HG03039 (cell line): ENCODE data around the gene SOX21.
"Not testable (repeated sequence)": the region's sequence is repeated elsewhere in the genome, so short reads cannot be mapped to it uniquely, and the experiment has no call there.

Experiments used
- ATAC-seq: cut with Tn5 transposase; IDR thresholded peaks from one replicate; pipeline ENCODE4 v1.9.1; 2021; ENCODE audit warnings: mild to moderate bottlenecking, moderate library complexity; ENCODE audit not compliant: unreplicated experiment

The SOX21 gene

DNA sequence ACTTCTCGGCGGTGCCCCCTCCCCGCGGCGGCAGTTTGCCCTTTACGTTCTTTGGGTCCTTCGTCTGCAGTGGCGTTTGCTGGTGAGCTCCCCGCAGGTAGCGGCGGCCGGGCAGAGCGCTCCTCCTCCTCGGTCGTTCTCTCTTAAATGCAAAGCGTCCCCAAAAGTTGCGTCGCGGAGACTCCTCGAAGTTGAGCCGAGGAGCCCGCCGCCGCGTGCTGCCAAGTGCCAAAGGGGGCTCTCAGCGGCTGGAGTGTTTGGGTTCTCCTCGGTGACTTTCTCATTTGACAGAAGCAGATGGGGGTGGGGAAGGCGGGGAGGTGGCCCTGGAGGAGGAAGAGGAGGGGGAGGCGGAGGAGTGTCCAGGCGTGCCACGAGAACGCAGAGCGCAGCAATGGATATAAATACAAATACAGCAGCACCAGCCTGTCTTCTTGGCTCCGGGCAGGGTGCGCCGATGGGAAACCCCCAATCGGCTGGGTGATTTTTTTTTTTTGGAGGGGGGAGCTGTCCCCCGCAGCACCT, at the start of gene SOX21:
Gene SOX21 (minus strand): TSS at position 259 of the 525 bp plus-strand sequence. CDS start 496 bp downstream, outside the sequence.
- ATAC-seq: no peak

GRCh38 chr13:94761407-94761806, 49.1 kb upstream of the SOX21 start:
- ATAC-seq: no peak

DNA sequence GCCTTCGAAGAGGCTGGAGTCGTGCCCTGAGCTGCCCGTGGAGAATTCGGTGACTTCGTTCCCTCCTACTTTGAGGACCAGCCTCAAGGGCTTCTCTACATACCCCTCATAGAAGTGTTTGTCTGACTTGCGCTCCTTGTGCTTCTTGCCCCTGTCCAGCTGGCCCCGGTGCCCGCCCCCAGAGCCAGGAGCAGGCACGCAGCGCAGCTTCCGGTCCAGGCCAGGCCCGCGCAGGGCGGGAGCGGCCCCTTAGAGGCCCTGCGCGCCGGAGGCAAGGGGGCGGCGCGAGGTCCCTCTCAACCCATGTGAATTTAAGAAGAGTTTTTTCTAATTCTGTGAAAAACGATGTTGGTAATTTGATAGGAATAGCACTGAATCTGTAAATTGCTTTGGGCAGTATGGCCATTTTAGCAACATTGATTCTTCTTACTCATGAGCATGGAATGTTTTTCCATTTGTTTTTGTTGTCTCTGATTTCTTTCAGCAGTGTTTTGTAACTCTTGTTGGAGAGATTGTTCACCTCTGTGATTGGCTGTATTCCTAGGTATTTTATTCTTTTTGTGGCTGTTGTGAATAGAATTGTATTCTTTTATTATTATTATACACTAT, 46.9 kb upstream of the SOX21 start:
- ATAC-seq: no peak

- no peak for ATAC-seq
Observed at GRCh38 chr13:94758436-94758960, 46.2 kb upstream of the SOX21 start.

DNA sequence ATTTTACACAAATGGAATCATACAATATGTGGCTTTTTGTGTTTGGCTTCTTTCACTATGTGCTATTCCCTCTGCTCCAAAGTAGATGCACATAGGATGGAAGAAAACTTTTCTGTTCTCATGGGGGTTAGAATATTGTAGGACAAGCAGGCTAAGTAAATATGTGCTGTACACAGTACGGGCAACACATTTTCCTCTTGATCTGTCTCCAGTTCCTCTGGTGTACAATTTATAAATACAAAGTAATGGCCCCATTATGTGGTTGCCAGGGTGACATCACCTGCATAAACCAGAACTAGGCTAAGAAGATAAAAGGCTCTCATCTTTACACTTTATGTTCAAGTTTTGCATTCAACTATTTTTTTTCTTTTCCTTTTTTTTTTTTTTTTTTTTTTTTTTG, 41.0 kb upstream of the SOX21 start:
- no peak for ATAC-seq

- ATAC-seq: no peak
Observed at GRCh38 chr13:94749162-94749561, 36.8 kb upstream of the SOX21 start.

DNA sequence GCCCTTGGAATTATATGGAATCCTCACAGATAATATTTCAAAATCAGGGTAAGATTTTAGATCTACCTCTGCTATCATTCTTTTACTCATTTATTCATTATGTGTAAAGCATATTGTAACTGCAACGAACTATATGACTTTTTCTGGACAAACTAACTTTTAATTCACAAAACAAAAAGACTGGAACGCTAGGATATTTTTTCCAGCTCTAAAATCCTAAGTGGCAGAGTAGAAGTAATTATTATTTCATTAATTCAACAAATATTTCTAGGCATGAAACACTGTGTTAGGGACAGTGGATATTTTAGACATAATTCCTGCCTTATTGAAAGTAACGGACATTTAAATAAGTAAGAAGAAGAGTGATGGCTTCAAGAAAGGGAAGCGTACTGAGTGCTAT, 26.9 kb upstream of the SOX21 start:
- no peak for ATAC-seq

DNA sequence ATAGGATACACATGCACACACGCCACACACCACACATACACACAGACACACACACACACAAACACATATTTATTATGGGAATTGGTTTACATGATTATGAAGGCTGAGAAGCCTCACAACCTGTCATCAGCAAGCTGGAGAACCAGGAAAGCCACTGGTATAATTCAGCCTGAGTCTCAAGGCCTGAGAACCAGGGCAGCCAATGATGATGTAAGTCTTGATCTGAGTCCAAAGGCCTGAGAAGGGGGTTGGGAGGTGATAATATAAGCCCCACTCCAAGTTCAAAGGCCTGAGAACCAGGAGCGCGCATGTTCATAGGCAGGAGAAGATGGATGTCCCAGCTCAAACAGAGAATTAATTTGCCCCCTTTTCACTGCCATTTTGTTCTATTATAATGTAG, 18.7 kb upstream of the SOX21 start:
- ATAC-seq: no peak

DNA sequence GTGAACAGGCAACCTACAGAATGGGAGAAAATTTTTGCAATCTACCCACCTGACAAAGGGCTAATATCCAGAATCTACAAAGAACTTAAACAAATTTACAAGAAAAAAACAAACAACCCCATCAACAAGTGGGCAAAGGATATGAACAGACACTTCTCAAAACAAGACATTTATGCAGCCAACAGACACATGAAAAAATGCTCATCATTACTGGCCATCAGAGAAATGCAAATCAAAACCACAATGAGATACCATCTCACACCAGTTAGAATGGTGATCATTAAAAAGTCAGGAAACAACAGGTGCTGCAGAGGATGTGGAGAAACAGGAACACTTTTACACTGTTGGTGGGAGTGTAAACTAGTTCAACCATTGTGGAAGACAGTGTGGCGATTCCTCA, 17.6 kb upstream of the SOX21 start:
- not testable (repeated sequence) for ATAC-seq

GRCh38 chr13:94726425-94726824, 14.1 kb upstream of the SOX21 start:
- ATAC-seq: no peak

DNA sequence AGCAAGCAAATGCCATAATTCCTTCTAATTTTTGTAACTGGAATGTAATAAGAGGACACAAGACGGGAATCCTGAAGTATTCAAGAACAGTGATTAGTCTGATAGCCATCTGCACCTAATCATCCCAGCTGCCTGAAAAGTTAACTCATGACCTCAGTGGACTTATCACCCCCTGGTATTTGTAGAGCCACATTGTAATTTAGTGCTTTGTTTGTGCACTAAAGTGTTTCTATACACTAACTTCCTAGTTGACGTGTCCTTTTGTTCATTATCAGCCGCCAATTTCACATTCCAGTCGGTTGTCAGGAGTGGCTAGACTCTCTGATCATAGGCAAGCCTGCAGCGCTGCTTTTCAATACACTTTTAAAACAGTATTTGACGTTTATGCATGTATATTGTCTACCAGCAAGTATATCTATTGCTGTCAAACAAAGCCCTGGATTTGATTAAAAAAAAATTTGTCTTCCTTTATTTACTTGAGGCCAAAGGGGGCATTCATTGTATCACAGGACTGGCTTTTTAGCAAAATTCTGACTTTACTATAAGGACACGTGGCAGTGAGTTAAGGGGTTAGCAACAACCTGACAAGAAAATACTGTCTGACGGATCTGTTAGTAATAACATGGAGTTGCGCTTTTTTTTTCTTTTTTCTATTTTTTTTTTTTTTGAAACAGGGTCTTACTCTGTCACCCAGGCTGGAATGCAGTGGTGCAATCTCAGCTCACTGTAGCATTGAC, 10.4 kb upstream of the SOX21 start:
- no peak for ATAC-seq

DNA sequence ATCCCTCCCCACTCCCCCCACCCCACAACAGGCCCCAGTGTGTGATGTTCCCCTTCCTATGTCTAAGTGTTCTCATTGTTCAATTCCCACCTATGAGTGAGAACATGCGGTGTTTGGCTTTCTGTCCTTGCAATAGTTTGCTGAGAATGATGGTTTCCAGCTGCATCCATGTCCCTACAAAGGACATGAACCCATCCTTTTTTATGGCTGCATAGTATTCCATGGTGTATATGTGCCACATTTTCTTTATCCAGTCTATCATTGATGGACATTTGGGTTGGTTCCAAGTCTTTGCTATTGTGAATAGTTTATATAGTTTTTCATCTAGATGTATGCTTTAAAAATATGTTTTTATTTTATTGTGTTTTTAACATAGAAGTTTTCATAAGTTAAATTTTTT, 6.4 kb upstream of the SOX21 start:
- ATAC-seq: not testable (repeated sequence)

GRCh38 chr13:94717916-94718315, 5.6 kb upstream of the SOX21 start:
- no peak for ATAC-seq

GRCh38 chr13:94716016-94716415, 3.7 kb upstream of the SOX21 start:
- no peak for ATAC-seq

DNA sequence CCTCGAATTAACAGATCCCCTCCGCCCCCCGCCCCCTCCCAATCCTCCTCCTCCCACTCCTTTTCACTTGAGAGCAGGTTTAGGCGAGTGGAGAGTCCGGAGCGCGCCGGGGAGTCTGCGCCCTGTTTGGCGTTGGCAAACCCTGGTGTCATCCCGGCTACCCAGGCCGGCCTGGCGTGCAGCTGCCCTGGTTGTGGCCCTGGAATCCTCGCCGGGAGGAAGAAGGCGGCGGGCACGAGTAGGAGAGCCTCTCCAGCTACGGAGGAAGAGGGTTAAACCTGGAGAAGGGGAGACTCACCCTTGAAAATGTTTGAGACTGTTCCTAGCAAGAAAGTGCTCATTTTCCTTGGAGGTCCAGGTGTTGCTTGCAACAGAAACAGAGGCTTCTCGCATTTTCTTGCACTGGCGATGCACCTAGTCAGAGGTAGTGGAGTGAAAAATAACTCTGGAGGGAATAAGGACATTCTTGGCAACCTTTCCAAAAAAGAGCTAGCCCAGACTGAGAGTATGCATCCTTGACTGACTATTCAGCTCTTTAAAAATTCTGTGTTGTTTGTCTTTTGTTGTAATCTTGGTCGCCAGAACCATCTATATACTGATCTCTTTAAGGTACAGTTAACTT, 1.3 kb upstream of the SOX21 start:
- no peak for ATAC-seq

GRCh38 chr13:94712812-94713560, 641 bp upstream of the SOX21 start:
- no peak for ATAC-seq

- ATAC-seq: peak; percentile 10
Observed at GRCh38 chr13:94711561-94712286, 621 bp downstream of the SOX21 start.

GRCh38 chr13:94710881-94711560, 1.3 kb downstream of the SOX21 start:
- peak; percentile 43 for ATAC-seq

- ATAC-seq: no peak
Observed at GRCh38 chr13:94710065-94710781, 2.1 kb downstream of the SOX21 start.
